Ishikawa (cell line): ENCODE data around the gene MACROD2.

Source experiments
- CEBPB ChIP-seq: IDR thresholded peaks from 2 replicates; pipeline ENCODE4 v1.6.1; 2012
- FOXM1 ChIP-seq: IDR thresholded peaks from 2 replicates; pipeline ENCODE4 v1.6.1; 2012; ENCODE audit warnings: low read depth, borderline replicate concordance

DNA sequence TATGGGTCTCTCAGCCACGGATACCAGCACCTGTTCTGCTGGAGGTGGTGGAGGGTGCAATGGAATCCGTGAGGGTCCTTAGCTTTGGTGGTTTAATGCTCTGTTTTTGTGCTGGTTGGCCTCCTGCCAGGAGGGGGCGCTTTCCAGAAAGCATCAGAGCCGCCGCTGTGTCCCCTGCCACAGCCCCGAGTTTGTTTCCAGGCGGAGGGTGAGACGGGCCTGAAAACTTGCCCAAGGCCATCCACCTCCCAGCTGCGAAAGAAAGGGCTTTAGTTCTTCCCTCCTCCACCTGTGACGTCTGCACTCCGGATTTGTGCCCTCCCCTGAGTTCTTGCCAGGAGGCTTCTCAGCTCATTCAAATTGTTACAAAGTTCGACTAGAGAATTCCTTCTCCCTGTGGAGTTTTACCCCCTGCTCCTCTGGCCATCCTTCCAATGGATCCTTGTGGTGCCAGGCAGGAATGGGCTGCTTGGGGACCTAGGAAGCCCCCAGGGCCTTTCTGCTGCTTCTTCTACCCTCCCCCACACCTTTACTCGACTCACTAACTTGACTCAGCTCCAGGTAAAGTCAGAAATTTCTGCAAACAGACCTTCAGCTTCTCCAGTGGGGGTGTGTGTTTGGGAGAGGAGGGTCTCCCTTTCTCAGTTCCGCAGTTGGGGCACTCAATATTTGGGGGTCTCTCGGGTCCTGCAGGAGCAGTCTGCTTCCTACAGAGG, 1704.3 kb downstream of the MACROD2 start:
- no peak for TF ChIP-seq CEBPB
- TF ChIP-seq FOXM1, result no peak
